Omental fat pad (tissue), 4 donors: ENCODE results near the gene RUNX1. TPM values are rescaled to one million over a fixed set of nuclear protein-coding genes. Genes with fewer than 3 reads are reported as not detected.

Experiments used
- ATAC-seq: fragments of 150-250 bp; one replicate; pipeline ENCODE4 v1.9.1; 2016; ENCODE audit warnings: mild to moderate bottlenecking, moderate library complexity; ENCODE audit not compliant: low FRiP score
- DNase-seq: peaks from one replicate; pipeline ENCODE4 v3.0.0-alpha.2; 2019; ENCODE audit warnings: low spot score
- total RNA-seq, 4 donors: library from RNA; depleted of rRNA; stranded (reverse); fragments of >200 nt; gene quantifications; one replicate each; pipeline ENCODE4 v1.1.0, GENCODE V29; 2016
- TF ChIP-seq, protein P1 (sequence below), 3 donors: fragments of 450-650 bp; IDR thresholded peaks; one replicate each; pipeline ENCODE4 v1.5.1; 2016 to 2017; ENCODE audit warnings: antibody characterized with exemption in 3 of 3, mild to moderate bottlenecking in 3 of 3, moderate library complexity in 2 of 3

Gene RUNX1
- total RNA-seq, 4 donors from 2014 or later = 21.1 to 75.9 (median 30.2) TPM

DNA sequence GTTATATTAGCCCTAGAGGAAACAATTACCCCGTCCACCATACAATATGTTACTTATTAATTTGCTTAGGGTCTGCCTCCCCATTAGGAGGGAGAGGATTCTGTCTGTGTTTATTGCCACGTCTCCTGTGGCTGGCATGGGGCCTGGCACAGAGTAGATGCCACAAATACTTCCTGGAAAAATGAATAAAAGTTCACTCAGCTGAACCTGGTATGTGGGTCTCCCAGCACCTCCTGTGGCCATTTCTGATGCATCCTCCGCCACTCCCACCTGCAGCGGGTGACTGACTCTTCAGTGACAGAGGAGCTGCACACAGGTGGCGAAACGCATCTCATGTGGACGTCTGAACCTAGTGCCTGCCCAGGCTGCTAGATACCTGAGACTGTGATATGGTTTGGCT lies 267.6 kb downstream of the RUNX1 start:
- no peak for ATAC-seq
- TF ChIP-seq, protein P1, sequence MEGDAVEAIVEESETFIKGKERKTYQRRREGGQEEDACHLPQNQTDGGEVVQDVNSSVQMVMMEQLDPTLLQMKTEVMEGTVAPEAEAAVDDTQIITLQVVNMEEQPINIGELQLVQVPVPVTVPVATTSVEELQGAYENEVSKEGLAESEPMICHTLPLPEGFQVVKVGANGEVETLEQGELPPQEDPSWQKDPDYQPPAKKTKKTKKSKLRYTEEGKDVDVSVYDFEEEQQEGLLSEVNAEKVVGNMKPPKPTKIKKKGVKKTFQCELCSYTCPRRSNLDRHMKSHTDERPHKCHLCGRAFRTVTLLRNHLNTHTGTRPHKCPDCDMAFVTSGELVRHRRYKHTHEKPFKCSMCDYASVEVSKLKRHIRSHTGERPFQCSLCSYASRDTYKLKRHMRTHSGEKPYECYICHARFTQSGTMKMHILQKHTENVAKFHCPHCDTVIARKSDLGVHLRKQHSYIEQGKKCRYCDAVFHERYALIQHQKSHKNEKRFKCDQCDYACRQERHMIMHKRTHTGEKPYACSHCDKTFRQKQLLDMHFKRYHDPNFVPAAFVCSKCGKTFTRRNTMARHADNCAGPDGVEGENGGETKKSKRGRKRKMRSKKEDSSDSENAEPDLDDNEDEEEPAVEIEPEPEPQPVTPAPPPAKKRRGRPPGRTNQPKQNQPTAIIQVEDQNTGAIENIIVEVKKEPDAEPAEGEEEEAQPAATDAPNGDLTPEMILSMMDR (IDR thresholded peaks at IDR 0.05) = no peak
- DNase-seq = no peak

DNA sequence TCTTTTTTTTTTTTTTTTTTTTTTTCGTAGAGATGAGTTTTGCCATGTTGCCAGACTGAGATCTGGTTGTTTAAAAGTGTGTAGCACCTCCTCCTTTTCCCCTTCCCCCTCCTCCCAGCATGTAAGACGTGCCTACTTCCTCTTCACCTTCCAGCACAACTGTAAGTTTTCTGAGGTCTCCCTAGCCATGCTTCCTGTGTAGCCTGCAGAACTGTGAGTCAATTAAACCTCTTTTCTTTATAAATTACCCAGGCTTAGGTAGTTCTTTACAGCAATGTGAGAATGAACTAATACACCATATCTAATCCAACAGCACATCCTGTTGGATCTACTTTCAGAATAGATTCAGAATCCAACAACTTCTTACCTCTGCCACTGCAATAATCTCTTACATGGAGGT lies 269.2 kb downstream of the RUNX1 start:
- no peak for ATAC-seq
- DNase-seq = no peak
- TF ChIP-seq, protein P1 (IDR thresholded peaks at IDR 0.05) = no peak

DNA sequence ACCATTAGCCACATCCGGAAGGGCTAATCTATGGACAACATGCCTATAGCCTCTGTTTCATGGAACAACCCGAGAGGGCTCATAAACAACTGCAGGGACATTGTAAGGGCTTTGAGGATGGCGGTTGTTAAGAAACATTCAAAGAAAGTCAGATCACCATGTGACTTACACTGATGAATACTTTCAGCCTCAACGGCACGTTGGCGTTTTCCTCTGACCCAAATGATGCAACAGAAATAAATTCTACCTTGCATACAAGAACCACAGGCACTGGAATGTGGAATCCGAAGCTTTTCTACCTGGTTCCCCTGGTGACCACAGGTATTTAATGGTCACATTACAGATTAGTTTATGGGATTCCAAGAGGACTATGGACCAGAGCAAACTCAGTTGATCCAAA lies 273.3 kb downstream of the RUNX1 start:
- DNase-seq (no peak), ATAC-seq (no peak)
- TF ChIP-seq, protein P1 (IDR thresholded peaks at IDR 0.05) = no peak

DNA sequence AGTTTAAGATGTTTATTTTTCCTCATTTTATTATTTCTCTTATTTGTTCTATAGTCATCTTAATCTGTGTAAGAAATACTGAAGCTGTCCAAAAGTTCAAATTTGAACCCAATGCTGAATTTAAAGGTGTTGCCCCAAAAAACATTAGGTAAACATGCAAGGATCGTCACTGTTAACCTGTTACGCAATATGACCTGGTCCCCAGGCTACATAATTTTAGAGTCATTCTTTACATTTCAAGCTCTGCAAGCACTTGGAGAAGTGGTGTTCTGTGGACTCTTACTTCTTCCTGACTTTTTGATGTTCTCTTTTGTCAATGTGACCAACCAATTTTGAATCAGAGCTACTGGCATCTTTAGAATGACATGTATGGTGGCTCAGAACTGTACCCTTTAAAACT lies 274.4 kb downstream of the RUNX1 start:
- ATAC-seq = no peak
- TF ChIP-seq, protein P1 (IDR thresholded peaks at IDR 0.05) = no peak

DNA sequence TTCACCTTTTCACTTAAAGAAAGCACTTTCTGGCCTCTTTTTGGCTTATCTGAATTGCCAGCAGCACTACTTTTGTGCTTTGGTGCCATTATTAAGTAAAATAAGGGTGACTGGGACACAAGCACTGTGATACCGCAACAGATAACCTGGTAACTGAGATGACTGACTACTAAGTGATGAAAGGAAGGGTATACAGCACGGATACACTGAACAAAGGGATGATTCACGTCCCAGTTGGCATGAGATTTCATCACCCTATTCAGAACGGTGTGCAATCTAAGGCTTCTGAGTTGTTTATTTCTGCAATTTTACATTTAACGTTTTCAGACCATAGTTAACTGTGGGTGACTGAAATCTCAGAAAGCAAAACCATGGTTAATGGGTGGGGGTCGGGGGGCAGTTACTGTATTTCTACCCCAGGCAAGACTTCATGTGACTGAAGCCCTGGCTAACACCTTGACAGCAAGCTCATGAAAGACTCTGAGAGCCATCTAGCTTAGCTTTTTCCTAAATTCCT lies 277.5 kb downstream of the RUNX1 start:
- TF ChIP-seq, protein P1 (IDR thresholded peaks at IDR 0.05) = no peak
- ATAC-seq = no peak
- no peak for DNase-seq

More for the DNA sequence above, 274.4 kb downstream of the RUNX1 start:
- no peak for DNase-seq

DNA sequence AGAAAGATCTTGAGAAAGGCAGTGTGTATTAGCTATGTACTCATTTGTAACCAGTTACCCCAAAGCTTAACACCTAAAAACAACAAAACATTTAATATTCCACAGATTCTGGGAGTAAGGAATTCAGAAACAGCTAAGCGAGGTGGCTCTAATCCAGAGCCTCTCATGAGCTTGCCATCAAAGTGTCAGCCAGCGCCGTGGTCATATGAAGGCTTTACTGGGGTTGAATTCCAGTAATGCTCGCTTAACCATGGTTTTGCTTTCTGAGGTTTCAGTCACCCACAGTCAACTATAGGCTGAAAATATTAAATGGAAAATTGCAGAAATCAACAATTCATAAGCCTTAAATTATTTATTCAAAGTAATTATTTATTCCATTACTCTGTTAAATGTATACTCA lies 278.5 kb downstream of the RUNX1 start:
- TF ChIP-seq, protein P1 (IDR thresholded peaks at IDR 0.05) = no peak
- ATAC-seq = no peak
- no peak for DNase-seq

DNA sequence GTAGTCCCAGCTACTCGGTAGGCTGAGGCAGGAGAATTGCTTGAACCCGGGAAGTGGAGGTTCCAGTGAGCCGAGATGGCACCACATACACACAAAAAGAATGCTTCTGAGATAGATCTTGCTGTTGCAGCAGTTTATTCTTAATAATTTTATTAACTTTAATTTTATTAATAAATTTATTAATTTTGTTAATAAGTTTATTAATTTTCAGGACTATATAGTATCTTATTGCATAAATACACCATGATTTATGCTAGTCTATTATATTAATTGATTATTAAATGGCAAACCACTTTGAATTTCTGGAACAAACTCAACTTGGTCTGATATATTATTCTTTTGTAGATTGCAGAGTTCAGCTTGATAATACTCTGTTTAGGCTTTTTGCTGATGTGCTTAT lies 280.8 kb downstream of the RUNX1 start:
- DNase-seq (no peak), ATAC-seq (no peak)
- TF ChIP-seq, protein P1 (IDR thresholded peaks at IDR 0.05) = no peak
